GM23338 (cell line): ENCODE data around the gene ADCY3. TPM values are rescaled to one million over a fixed set of nuclear protein-coding genes. Genes with fewer than 3 reads are reported as not detected.

ENCODE experiments used
- ATAC-seq: fragments of 200-7000 bp; cut with Tn5 transposase; 3 replicates; pipeline ENCODE4 v1.9.1; 2020
- DNase-seq: peaks from one replicate; pipeline ENCODE4 v3.0.0-alpha.2; 2015; ENCODE audit warnings: low spot score
- H2AFZ ChIP-seq: fragments of 200-600 bp; sonication (generic); 2 replicates; pipeline ENCODE4 v1.8.0; 2016; ENCODE audit warnings: antibody characterized with exemption, mild to moderate bottlenecking, moderate library complexity
- H3F3A ChIP-seq: fragments of 200-600 bp; sonication (generic); replicated peaks from 2 replicates; pipeline ENCODE4 v1.8.0; 2017; ENCODE audit warnings: antibody characterized with exemption, mixed run types, low read depth
- H3K27ac ChIP-seq: fragments of 200-600 bp; sonication (generic); 2 replicates; pipeline ENCODE4 v1.6.1; 2016; ENCODE audit warnings: low read depth
- H3K27me3 ChIP-seq: fragments of 200-600 bp; sonication (generic); 2 replicates; pipeline ENCODE4 v1.8.0; 2016; ENCODE audit warnings: mild to moderate bottlenecking, mixed run types, moderate library complexity; ENCODE audit not compliant: insufficient read depth
- H3K36me3 ChIP-seq: fragments of 200-600 bp; sonication (generic); 2 replicates; pipeline ENCODE4 v1.8.0; 2016; ENCODE audit warnings: mild to moderate bottlenecking; ENCODE audit not compliant: insufficient read depth
- H3K4me1 ChIP-seq: fragments of 200-600 bp; sonication (generic); 2 replicates; pipeline ENCODE4 v1.8.0; 2016; ENCODE audit warnings: mild to moderate bottlenecking, moderate library complexity; ENCODE audit not compliant: insufficient read depth
- H3K4me2 ChIP-seq: fragments of 200-600 bp; sonication (generic); 2 replicates; pipeline ENCODE4 v1.7.1; 2017; ENCODE audit warnings: mixed run types
- H3K4me3 ChIP-seq: fragments of 200-600 bp; sonication (generic); 2 replicates; pipeline ENCODE4 v1.6.1; 2016; ENCODE audit warnings: mixed run types
- H3K79me2 ChIP-seq: fragments of 200-600 bp; sonication (generic); replicated peaks from 2 replicates; pipeline ENCODE4 v1.8.0; 2017; ENCODE audit warnings: mild to moderate bottlenecking; ENCODE audit not compliant: insufficient read depth
- H3K9me2 ChIP-seq: fragments of 200-600 bp; sonication (generic); 2 replicates; pipeline ENCODE4 v1.8.0; 2017; ENCODE audit not compliant: insufficient read depth
- H4K20me1 ChIP-seq: fragments of 200-600 bp; sonication (generic); replicated peaks from 2 replicates; pipeline ENCODE4 v1.8.0; 2017; ENCODE audit warnings: mild to moderate bottlenecking; ENCODE audit not compliant: insufficient read depth
- H3K27ac Mint-ChIP-seq: 2 replicates; pipeline ENCODE4 v1.8.0; 2020; ENCODE audit warnings: inconsistent platforms, mild to moderate bottlenecking, moderate library complexity, mixed read lengths
- H3K27me3 Mint-ChIP-seq: 3 replicates; pipeline ENCODE4 v1.8.0; 2022; ENCODE audit warnings: low read depth, mild to moderate bottlenecking, moderate library complexity, mixed read lengths, inconsistent platforms; ENCODE audit not compliant: insufficient read depth, poor library complexity
- H3K36me3 Mint-ChIP-seq: 3 replicates; pipeline ENCODE4 v1.8.0; 2021; ENCODE audit warnings: low read depth, mild to moderate bottlenecking, inconsistent platforms, moderate library complexity, mixed read lengths
- H3K4me1 Mint-ChIP-seq: 3 replicates; pipeline ENCODE4 v1.8.0; 2020; ENCODE audit warnings: mild to moderate bottlenecking, inconsistent platforms, mixed read lengths
- H3K4me3 Mint-ChIP-seq: 3 replicates; pipeline ENCODE4 v1.8.0; 2021; ENCODE audit warnings: moderate library complexity, mild to moderate bottlenecking, inconsistent platforms, mixed read lengths
- H3K9me3 Mint-ChIP-seq: 3 replicates; pipeline ENCODE4 v1.8.0; 2020; ENCODE audit warnings: moderate library complexity, mild to moderate bottlenecking, inconsistent platforms, mixed read lengths
- CREB1 ChIP-seq: fragments of 250-450 bp; sonication (Bioruptor Pico); IDR thresholded peaks from 2 replicates; pipeline ENCODE4 v1.5.0; 2020; ENCODE audit warnings: low read depth, mild to moderate bottlenecking, moderate library complexity
- CTCF ChIP-seq, 2 experiments: fragments of 200-600 bp in 1 of 2; sonication (generic) in 1 of 2; conservative IDR thresholded peaks; 2 replicates each; pipeline versions ENCODE4 v1.5.1 to v1.6.1; 2016 to 2017; ENCODE audit warnings: antibody characterized with exemption in 2 of 2, low read depth in 2 of 2, mild to moderate bottlenecking in 2 of 2, moderate library complexity in 1 of 2
- ETS1 ChIP-seq: IDR thresholded peaks from 2 replicates; pipeline ENCODE4 v1.6.1; 2016; ENCODE audit warnings: antibody characterized with exemption
- EZH2 ChIP-seq: fragments of 200-600 bp; sonication (generic); IDR thresholded peaks from one replicate; pipeline ENCODE4 v1.8.0; 2017; ENCODE audit warnings: antibody characterized with exemption, mild to moderate bottlenecking, low read depth; ENCODE audit not compliant: unreplicated experiment
- EZH2phosphoT487 ChIP-seq: fragments of 200-600 bp; sonication (generic); IDR thresholded peaks from one replicate; pipeline ENCODE4 v1.8.1; 2018; ENCODE audit warnings: antibody characterized with exemption; ENCODE audit not compliant: unreplicated experiment
- JUNB ChIP-seq: IDR thresholded peaks from one replicate; pipeline ENCODE4 v1.6.1; 2016; ENCODE audit warnings: antibody characterized with exemption; ENCODE audit not compliant: unreplicated experiment
- NANOG ChIP-seq: IDR thresholded peaks from 2 replicates; pipeline ENCODE4 v1.6.1; 2016; ENCODE audit warnings: antibody characterized with exemption, borderline replicate concordance
- POLR2AphosphoS5 ChIP-seq: IDR thresholded peaks from 2 replicates; pipeline ENCODE4 v1.6.1; 2016; ENCODE audit warnings: antibody characterized with exemption, low read depth
- REST ChIP-seq: IDR thresholded peaks from one replicate; pipeline ENCODE4 v1.6.1; 2018; ENCODE audit warnings: antibody characterized with exemption; ENCODE audit not compliant: unreplicated experiment
- STAT1 ChIP-seq: IDR thresholded peaks from one replicate; pipeline ENCODE4 v1.6.1; 2016; ENCODE audit warnings: antibody characterized with exemption; ENCODE audit not compliant: unreplicated experiment
- ZNF114 ChIP-seq: fragments of 250-450 bp; sonication (Bioruptor Pico); IDR thresholded peaks from 2 replicates; pipeline ENCODE4 v1.5.0; 2020; ENCODE audit warnings: mild to moderate bottlenecking, moderate library complexity
- ZNF331 ChIP-seq: fragments of 250-450 bp; sonication (Bioruptor Pico); IDR thresholded peaks from 2 replicates; pipeline ENCODE4 v1.5.0; 2020; ENCODE audit warnings: low read depth, mild to moderate bottlenecking, moderate library complexity
- ZNF462 ChIP-seq: fragments of 250-450 bp; sonication (Bioruptor Pico); IDR thresholded peaks from 2 replicates; pipeline ENCODE4 v1.5.0; 2020; ENCODE audit warnings: mild to moderate bottlenecking, moderate library complexity
- polyA plus RNA-seq: library from polyadenylated mRNA; unstranded; fragments of >200 nt; fragmentation: Nextera tagmentation; extraction: Ambion mirVana; gene quantifications from 2 replicates; pipeline ENCODE4 v1.2.1, GENCODE V29; 2016
- total RNA-seq: library from RNA; depleted of rRNA; stranded (reverse); fragments of >200 nt; shearing (Covaris generic); gene quantifications from 2 replicates; pipeline ENCODE4 v1.2.3, GENCODE V29; 2014

ADCY3 gene
- total and polyA plus RNA-seq, 2 experiments from 2014 or later = 9.7 to 32.4 TPM

GRCh38 chr2:24893934-24894333 is 26.1 kb downstream of the ADCY3 start:
- Mint-ChIP-seq H3K27me3 (peaks cover 2% of the 10 kb centered on the region), H3K9me3 (peaks cover 40% of the 10 kb centered on the region), H3K36me3 (peaks cover 49% of the 10 kb centered on the region), H3K4me3 (no peak overlapping the region), H3K27ac (no peak overlapping the region), H3K4me1 (no peaks in the 10 kb centered on the region; the same call in 1 of the 3 replicates)
- Histone ChIP-seq H3K79me2 (no peaks in the 10 kb centered on the region), H3K27me3 (no peaks in the 10 kb centered on the region), H4K20me1 (no peaks in the 10 kb centered on the region; the same call in 1 of the 2 replicates), H3K4me2 (no peak overlapping the region), H3F3A (no peaks in the 10 kb centered on the region), H3K36me3 (peaks cover 9% of the 10 kb centered on the region), H3K27ac (no peak overlapping the region), H3K4me3 (no peak overlapping the region), H3K9me2 (no peaks in the 10 kb centered on the region), H3K4me1 (no peaks in the 10 kb centered on the region), H2AFZ (no peak overlapping the region)
- DNase-seq = no peak
- TF ChIP-seq CTCF (conservative IDR thresholded peaks at IDR 0.05; ENCODE audit: low read depth in 2 of 2) (no peak), ZNF462 (CRISPR knock-in tag) (no peak), NANOG (no peak), ETS1 (no peak), ZNF114 (CRISPR knock-in tag) (no peak), STAT1 (no peak), EZH2 (no peak), POLR2AphosphoS5 (no peak), EZH2phosphoT487 (no peak), ZNF331 (CRISPR knock-in tag) (no peak), JUNB (no peak), CREB1 (CRISPR knock-in tag) (no peak), REST (no peak)
- ATAC-seq = no peak
